NCI-H146 treated with DMSO at 0.1 percent for 48 hours (cell line): ENCODE results near the gene TGFBR2.
A peak's percentile ranks its signal among the peaks of the same experiment; 100 is the strongest.

ENCODE experiments used
- DNase-seq: peaks from one replicate; lab custom pipeline; 2025; ENCODE audit not compliant: unreplicated experiment; lab: John Stamatoyannopoulos, UW

TGFBR2 gene

GRCh38 chr3:30600572-30600971 lies 5.8 kb upstream of the TGFBR2 start:
- DNase-seq, result no peak

- DNase-seq, result peak; percentile 6
These were observed 3.5 kb upstream of the TGFBR2 start for GRCh38 chr3:30602946-30603345.

GRCh38 chr3:30604093-30604492 lies 2.3 kb upstream of the TGFBR2 start:
- no peak for DNase-seq

- no peak for DNase-seq
These were observed 1.8 kb upstream of the TGFBR2 start for GRCh38 chr3:30604558-30604957.

- DNase-seq, result no peak
These were observed 1.4 kb upstream of the TGFBR2 start for GRCh38 chr3:30605005-30605404.

GRCh38 chr3:30605706-30606300 lies 598 bp upstream of the TGFBR2 start:
- no peak for DNase-seq

- no peak for DNase-seq
These were observed 832 bp downstream of the TGFBR2 start for GRCh38 chr3:30607032-30607833.

- no peak for DNase-seq
These were observed 2.2 kb downstream of the TGFBR2 start for GRCh38 chr3:30608598-30608947.

GRCh38 chr3:30609930-30610701 lies 3.7 kb downstream of the TGFBR2 start:
- DNase-seq, result no peak

- DNase-seq, result no peak
These were observed 4.4 kb downstream of the TGFBR2 start for GRCh38 chr3:30610702-30611368.

- no peak for DNase-seq
These were observed 5.4 kb downstream of the TGFBR2 start for GRCh38 chr3:30611613-30612436.

- DNase-seq, result no peak
These were observed 6.2 kb downstream of the TGFBR2 start for GRCh38 chr3:30612437-30613132.

- DNase-seq, result no peak
These were observed 6.9 kb downstream of the TGFBR2 start for GRCh38 chr3:30613133-30613825.

- no peak for DNase-seq
These were observed 8.0 kb downstream of the TGFBR2 start for GRCh38 chr3:30614373-30614772.

GRCh38 chr3:30614943-30615342 lies 8.5 kb downstream of the TGFBR2 start:
- DNase-seq, result no peak

GRCh38 chr3:30615615-30616346 lies 9.4 kb downstream of the TGFBR2 start:
- no peak for DNase-seq

- no peak for DNase-seq
These were observed 10.1 kb downstream of the TGFBR2 start for GRCh38 chr3:30616347-30617027.

- DNase-seq, result no peak
These were observed 10.7 kb downstream of the TGFBR2 start for GRCh38 chr3:30617069-30617468.
